Chondrocyte (in vitro differentiated cells): ENCODE results near the gene TFDP3. TPM values are rescaled to one million over a fixed set of nuclear protein-coding genes. Genes with fewer than 3 reads are reported as not detected.

Source experiments
- DNase-seq: peaks from one replicate; pipeline ENCODE4 v3.0.0; 2021; ENCODE audit warnings: mixed read lengths, low spot score
- H3K27ac Mint-ChIP-seq: one replicate; pipeline ENCODE4 v1.8.0; 2021; ENCODE audit warnings: mild to moderate bottlenecking, moderate library complexity, mixed read lengths; ENCODE audit not compliant: unreplicated experiment
- H3K27me3 Mint-ChIP-seq: 2 replicates; pipeline ENCODE4 v1.8.0; 2021; ENCODE audit warnings: low read depth, mixed read lengths
- H3K36me3 Mint-ChIP-seq: 2 replicates; pipeline ENCODE4 v1.8.0; 2021; ENCODE audit warnings: low read depth, mixed read lengths
- H3K4me1 Mint-ChIP-seq: 2 replicates; pipeline ENCODE4 v1.8.0; 2021; ENCODE audit warnings: low read depth, mild to moderate bottlenecking, mixed read lengths
- H3K4me3 Mint-ChIP-seq: one replicate; pipeline ENCODE4 v1.8.0; 2021; ENCODE audit warnings: mild to moderate bottlenecking, moderate library complexity, mixed read lengths; ENCODE audit not compliant: unreplicated experiment
- H3K9me3 Mint-ChIP-seq: 2 replicates; pipeline ENCODE4 v1.8.0; 2021; ENCODE audit warnings: low read depth, mixed read lengths
- total RNA-seq: library from RNA; stranded (reverse); gene quantifications from 3 replicates; pipeline ENCODE4 v1.2.1, GENCODE V29; 2021
- TF ChIP-seq, protein P1 (sequence below): fragments of 200-600 bp; sonication (generic); IDR thresholded peaks from 2 replicates; pipeline ENCODE4 v1.5.0; 2021; ENCODE audit warnings: antibody characterized with exemption, mild to moderate bottlenecking, moderate library complexity

TFDP3 gene
- total RNA-seq, 1 donor from 2014 or later, result not detected

DNA sequence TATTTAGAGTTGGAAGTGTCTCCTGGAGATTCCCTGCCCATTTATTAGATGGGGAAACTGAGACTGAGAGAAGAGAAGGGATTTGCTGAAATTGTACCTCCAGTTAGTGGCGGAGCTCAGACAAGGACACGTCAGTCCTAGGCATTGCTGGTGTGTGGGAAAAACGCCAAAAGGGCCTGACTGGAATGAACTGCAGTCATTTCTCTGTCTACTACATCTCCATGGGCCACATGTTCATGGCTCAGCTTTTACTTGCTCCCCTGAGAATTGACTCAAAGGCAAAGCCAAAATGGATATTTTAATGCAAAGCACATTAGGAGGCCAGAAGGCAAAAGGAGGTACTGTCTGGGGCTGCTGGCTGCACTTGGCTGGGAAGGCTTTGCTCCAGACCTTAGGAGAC is 3.9 kb downstream of the TFDP3 start:
- Mint-ChIP-seq H3K36me3 (no peaks in the 10 kb centered on the region), H3K27ac (no peak overlapping the region), H3K4me1 (no peaks in the 10 kb centered on the region), H3K27me3 (no peaks in the 10 kb centered on the region), H3K9me3 (no peaks in the 10 kb centered on the region), H3K4me3 (no peak overlapping the region)
- TF ChIP-seq, protein P1, sequence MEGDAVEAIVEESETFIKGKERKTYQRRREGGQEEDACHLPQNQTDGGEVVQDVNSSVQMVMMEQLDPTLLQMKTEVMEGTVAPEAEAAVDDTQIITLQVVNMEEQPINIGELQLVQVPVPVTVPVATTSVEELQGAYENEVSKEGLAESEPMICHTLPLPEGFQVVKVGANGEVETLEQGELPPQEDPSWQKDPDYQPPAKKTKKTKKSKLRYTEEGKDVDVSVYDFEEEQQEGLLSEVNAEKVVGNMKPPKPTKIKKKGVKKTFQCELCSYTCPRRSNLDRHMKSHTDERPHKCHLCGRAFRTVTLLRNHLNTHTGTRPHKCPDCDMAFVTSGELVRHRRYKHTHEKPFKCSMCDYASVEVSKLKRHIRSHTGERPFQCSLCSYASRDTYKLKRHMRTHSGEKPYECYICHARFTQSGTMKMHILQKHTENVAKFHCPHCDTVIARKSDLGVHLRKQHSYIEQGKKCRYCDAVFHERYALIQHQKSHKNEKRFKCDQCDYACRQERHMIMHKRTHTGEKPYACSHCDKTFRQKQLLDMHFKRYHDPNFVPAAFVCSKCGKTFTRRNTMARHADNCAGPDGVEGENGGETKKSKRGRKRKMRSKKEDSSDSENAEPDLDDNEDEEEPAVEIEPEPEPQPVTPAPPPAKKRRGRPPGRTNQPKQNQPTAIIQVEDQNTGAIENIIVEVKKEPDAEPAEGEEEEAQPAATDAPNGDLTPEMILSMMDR, result no peak
- DNase-seq, result no peak

DNA sequence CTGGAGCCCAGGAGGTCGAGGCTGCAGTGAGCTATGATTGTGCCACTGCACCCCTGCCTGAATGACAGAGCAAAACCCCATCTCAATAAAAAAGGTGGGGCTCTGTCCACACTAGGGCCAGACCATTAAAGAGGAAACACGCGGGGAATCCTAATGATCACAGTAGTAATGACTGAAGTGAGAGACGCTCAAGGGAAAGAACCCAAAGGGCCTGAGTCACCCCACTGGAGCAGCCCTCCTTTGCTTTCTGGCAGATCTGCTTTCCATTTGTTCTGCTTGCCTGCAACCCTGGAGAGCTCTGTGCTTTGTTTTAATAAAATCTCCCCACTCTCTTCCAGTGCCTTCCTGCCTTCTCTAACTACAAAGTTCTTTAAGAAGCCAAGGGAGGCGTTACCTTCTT is 5.0 kb downstream of the TFDP3 start:
- Mint-ChIP-seq H3K4me3 (no peak overlapping the region), H3K27ac (no peak overlapping the region), H3K4me1 (no peaks in the 10 kb centered on the region), H3K9me3 (no peaks in the 10 kb centered on the region), H3K36me3 (no peaks in the 10 kb centered on the region), H3K27me3 (no peaks in the 10 kb centered on the region)
- DNase-seq, result no peak
- TF ChIP-seq, protein P1, result no peak

DNA sequence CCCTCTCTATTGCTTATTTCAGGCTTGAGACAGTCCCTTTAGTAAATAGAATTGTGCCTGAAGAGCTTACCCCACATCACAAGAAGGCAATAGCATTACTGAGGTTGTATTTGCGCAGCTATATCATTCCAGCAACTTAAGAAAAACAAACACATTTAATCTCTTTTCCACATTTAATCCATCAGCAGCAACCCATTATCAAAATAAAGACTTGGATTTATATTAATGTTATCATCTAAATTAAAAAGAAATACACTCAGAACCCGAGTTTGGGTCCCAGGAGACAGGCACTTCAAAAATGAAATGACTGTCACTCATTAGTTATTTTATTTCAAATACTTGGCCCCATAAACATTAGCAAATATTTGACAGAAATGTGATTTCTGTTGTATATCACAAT is 10.4 kb downstream of the TFDP3 start:
- Mint-ChIP-seq H3K27me3 (peaks cover 6% of the 10 kb centered on the region), H3K9me3 (no peaks in the 10 kb centered on the region), H3K27ac (no peak overlapping the region), H3K36me3 (no peaks in the 10 kb centered on the region), H3K4me3 (no peak overlapping the region), H3K4me1 (no peaks in the 10 kb centered on the region)
- DNase-seq, result no peak
- TF ChIP-seq, protein P1, result no peak

DNA sequence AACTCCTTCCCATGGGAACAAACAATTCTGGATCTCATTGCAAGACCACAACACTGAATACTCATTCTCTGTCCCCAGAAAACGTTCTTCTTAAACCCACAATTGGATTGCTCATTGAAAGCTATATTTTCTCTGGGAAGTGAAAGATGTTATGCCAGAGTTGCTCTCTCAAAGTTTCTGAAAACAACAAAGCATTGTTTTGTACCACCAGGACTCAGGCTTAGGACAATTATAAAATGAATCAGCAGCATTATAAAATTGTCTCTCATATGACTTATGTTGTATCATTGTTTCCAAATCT is 26.5 kb downstream of the TFDP3 start:
- no peak for DNase-seq
- H3K27ac Mint-ChIP-seq, result no peak overlapping the region
- H3K36me3 Mint-ChIP-seq, result no peaks in the 10 kb centered on the region
- TF ChIP-seq, protein P1, result no peak
- H3K9me3 Mint-ChIP-seq, result no peaks in the 10 kb centered on the region
- no peak overlapping the region for H3K4me3 Mint-ChIP-seq
- H3K4me1 Mint-ChIP-seq, result no peaks in the 10 kb centered on the region
- H3K27me3 Mint-ChIP-seq, result peaks cover 4% of the 10 kb centered on the region

DNA sequence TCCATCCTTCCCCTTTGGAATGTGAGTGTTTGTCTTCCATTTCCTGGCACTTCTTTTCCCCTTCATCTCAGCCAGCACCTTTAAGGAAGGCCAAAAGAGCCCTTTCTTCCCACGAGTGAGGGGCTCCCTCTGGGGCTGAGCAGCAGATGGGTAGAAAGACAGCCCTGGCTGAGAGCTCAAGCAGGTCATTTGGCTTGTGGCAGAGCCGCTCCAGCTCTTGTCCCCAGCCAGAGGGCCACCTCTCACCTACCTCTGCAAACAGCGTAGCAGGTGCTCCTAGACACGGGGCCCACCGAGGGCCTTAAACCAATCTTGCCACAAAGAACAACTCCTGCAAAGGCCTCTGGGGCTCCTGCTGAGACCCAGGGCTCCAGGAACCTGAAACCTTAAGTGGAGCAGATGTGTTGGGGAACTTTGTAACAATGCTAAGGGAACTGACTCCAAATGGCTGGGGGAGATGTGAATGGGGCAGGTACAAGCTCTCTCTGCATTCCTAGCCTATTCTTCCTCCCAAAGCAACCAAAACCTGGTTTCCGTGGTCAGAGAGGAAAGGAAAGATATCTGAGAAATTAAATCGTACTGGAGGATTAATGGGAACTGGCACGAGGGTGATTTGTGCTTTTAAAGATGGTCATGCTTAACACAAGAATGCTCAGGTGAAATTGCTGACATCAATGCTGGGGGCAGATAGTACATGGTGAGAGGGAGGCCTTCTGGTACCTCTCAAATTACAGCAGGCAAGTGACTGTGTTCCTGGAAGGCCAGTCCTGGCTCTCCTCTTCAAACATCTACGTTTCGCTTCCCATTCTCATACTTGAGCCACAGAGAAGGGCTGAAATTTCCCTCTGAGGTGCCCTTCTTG is 27.0 kb downstream of the TFDP3 start:
- no peaks in the 10 kb centered on the region for H3K36me3 Mint-ChIP-seq
- H3K27ac Mint-ChIP-seq, result no peak overlapping the region
- H3K4me3 Mint-ChIP-seq, result no peak overlapping the region
- no peaks in the 10 kb centered on the region for H3K9me3 Mint-ChIP-seq
- TF ChIP-seq, protein P1, result no peak
- peaks cover 4% of the 10 kb centered on the region for H3K27me3 Mint-ChIP-seq
- H3K4me1 Mint-ChIP-seq, result no peaks in the 10 kb centered on the region
- no peak for DNase-seq
